ENCODE measurements around the gene CAVIN1. TPM values are rescaled to one million over a fixed set of nuclear protein-coding genes. Genes with fewer than 3 reads are reported as not detected.

Gene CAVIN1, protein sequence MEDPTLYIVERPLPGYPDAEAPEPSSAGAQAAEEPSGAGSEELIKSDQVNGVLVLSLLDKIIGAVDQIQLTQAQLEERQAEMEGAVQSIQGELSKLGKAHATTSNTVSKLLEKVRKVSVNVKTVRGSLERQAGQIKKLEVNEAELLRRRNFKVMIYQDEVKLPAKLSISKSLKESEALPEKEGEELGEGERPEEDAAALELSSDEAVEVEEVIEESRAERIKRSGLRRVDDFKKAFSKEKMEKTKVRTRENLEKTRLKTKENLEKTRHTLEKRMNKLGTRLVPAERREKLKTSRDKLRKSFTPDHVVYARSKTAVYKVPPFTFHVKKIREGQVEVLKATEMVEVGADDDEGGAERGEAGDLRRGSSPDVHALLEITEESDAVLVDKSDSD
- total RNA-seq: 224 and 302 TPM in 2 replicates

DNA sequence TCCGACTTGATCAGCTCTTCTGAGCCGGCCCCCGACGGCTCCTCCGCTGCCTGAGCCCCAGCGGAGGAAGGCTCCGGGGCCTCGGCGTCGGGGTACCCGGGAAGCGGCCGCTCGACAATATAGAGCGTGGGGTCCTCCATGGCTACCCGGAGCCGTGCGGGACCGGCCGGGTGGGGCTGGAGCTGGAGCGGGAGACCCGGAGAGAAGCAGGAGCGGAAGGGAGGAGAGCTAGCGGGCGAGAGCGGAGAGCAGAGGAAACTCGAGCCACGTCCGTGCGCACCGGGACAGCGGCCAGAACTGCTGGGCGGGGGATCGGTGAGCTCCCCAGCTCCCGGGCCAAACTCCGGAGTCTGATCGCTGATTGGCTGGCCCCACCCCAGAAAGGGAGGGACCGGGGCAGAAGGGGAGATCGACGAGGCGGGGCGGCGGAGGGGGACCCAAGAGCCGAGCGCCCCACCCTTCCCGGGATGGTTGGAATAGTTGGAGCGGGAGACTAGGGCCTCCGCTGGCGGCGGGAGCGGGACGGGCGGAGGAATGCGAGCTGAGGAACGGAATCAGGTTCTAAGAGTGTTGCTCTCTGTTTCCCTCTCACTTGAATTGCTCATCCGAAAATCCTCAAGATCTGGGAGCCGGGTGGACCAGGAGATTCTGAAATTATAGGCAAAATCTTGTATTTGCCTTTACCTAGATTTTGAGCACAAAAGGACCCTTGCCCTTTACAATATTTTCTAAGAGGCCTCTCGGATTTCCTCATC, at the start of gene CAVIN1:
TSS of gene CAVIN1 (minus strand) at position 299 of the 755 bp plus-strand sequence. CDS start at position 140, 159 bp downstream.

DNA sequence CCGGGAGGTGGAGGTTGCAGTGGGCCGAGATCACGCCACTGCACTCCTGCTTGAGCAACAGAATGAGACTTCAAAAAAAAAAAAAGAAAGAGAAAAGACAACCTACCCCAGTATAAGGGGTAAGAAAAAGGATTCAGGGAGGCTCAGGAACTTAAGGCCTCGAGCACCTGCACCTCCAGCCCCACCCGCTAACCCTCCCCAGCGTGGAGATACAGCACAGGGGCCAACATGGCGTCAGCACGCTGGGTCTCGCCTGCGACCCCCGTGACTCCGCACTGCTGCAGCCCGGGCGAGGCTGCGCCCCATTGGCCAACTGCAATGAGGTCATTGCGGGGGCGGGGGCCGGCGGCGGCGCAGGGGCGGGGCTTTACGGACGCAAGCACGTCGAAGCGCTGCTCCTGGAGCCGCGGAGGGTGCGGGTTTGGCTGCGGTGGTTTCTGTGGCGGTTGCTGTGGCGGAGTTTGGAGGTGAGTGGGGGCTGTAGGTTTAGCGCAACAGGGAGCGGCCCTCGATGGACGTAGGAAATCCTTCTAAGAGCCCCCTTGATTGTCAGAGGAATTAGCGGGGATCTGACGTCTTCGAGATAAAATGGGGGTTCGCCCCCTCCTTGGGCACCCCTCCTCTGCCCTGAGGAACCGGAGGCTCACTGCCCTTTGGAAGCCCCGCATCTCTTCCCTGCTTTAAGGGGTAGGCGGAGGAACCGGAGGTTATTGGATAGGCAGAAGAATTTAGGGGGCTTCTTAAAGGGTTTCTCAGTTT, 35.6 kb upstream of the CAVIN1 start, which contains the start of gene ATP6V0A1:
TSS of gene ATP6V0A1 (plus strand) at position 382 of the 759 bp plus-strand sequence. CDS start 2,017 bp downstream, outside the sequence.

DNA sequence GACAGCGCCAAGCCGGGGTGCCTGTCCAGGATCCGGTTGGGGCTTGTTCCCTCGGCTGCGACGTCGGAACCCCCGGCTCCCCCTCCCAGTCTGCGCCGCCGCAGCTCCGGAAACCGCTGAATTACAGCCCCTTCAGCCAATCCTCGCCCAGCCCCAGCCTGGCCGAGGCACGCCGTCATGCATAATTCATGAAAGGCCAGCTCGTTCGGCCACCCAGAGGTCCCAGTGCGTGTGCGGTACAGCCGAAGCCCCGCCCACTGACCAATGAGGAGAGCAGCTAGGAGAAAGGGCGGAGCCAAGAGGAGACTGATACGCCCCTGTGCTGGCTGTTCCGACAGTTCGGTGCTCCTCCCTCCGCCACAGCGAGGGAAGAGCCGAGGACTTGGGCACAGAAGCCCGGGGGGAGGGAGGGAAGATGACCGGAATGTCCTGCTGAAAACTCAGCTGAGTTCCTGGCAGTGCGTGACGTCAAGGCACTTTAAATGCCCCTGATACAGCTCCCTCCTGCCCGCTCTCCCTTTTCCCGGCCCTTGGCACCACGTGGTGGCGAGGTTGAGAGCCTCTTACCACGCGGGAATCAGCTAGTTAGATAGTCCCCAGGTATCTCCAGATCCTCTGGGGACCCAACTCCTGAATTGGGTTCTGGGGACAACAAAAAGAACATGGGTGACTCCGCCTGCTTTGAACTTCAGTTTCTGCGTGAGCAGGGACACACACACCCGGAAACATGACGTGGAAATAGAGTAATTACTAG, 34.5 kb downstream of the CAVIN1 start, which contains the start of gene STAT3:
TSS of gene STAT3 (minus strand) at position 62 of the 754 bp plus-strand sequence. CDS start 39,926 bp downstream, outside the sequence.

Other genes with a start within 250 kb of the CAVIN1 start
- gene KCNH4, start 242.1 kb downstream of the CAVIN1 start, total RNA-seq: not detected in 2 replicates
- not detected in 2 replicates for gene HCRT, start 237.8 kb downstream of the CAVIN1 start, total RNA-seq
- 18.1 and 43.4 TPM in 2 replicates for gene GHDC, start 228.8 kb downstream of the CAVIN1 start, total RNA-seq
- gene STAT5B, start 146.9 kb downstream of the CAVIN1 start, total RNA-seq: 20.9 and 22.3 TPM in 2 replicates
- gene STAT5A, start 134.8 kb downstream of the CAVIN1 start, total RNA-seq: 10.4 and 14.8 TPM in 2 replicates
- 59.0 and 101 TPM in 2 replicates for gene STAT3, start 34.8 kb downstream of the CAVIN1 start, total RNA-seq
- 27.1 and 55.4 TPM in 2 replicates for gene ATP6V0A1, start 35.6 kb upstream of the CAVIN1 start, total RNA-seq
- gene NAGLU, start 113.0 kb upstream of the CAVIN1 start, total RNA-seq: 35.8 and 77.3 TPM in 2 replicates
- gene HSD17B1, start 129.7 kb upstream of the CAVIN1 start, total RNA-seq: 1.1 and 4.4 TPM in 2 replicates
- 44.5 and 55.6 TPM in 2 replicates for gene COASY, start 138.9 kb upstream of the CAVIN1 start, total RNA-seq
- gene MLX, start 143.8 kb upstream of the CAVIN1 start, total RNA-seq: 26.2 and 27.4 TPM in 2 replicates
- 2.2 and 13.2 TPM in 2 replicates for gene PSMC3IP, start 154.5 kb upstream of the CAVIN1 start, total RNA-seq
- 40.9 and 65.5 TPM in 2 replicates for gene RETREG3, start 186.1 kb upstream of the CAVIN1 start, total RNA-seq
- 56.2 and 201 TPM in 2 replicates for gene TUBG1, start 186.4 kb upstream of the CAVIN1 start, total RNA-seq
- gene TUBG2, start 236.0 kb upstream of the CAVIN1 start, total RNA-seq: 17.1 and 18.9 TPM in 2 replicates

Measured in mesangial cell (primary cell).